B cell (primary cell): ENCODE data around the gene PRRG2. TPM values are rescaled to one million over a fixed set of nuclear protein-coding genes. Genes with fewer than 3 reads are reported as not detected.

Experiments used
- ATAC-seq: fragments of 200-7000 bp; cut with Tn5 transposase; one replicate; pipeline ENCODE4 v1.10.0; 2021; ENCODE audit warnings: low read depth, mild to moderate bottlenecking, moderate number of reproducible peaks, moderate library complexity
- CTCF ChIA-PET: fragments of 350-600 bp; sonication (Branson Sonifier 250); formaldehyde crosslinking; loops from one replicate; lab custom pipeline; 2021; ENCODE audit warnings: antibody characterized with exemption, inconsistent platforms; lab: Charles Lee
- POLR2A ChIA-PET: fragments of 350-600 bp; sonication (Branson Sonifier 250); formaldehyde crosslinking; loops from one replicate; lab custom pipeline; 2021; ENCODE audit warnings: antibody characterized with exemption; lab: Charles Lee
- DNase-seq: peaks from one replicate; pipeline ENCODE4 v3.0.0; 2013
- H2AFZ ChIP-seq: 2 replicates; pipeline ENCODE4 v1.6.1; 2012; ENCODE audit warnings: mild to moderate bottlenecking, low read depth, low read length; ENCODE audit not compliant: insufficient read depth, poor library complexity, severe bottlenecking
- H3K27ac ChIP-seq, 2 donors: 1 replicate in 1 of 2; 2 replicates in 1 of 2; pipeline ENCODE4 v1.5.1; 2012 to 2013; ENCODE audit warnings: low read length in 2 of 2, mild to moderate bottlenecking in 2 of 2, moderate library complexity in 1 of 2
- H3K27me3 ChIP-seq, 4 experiments: fragments of 200-600 bp in 1 of 4; sonication (generic) in 1 of 4; replicated peaks in 1 of 4; 1 replicate in 2 of 4; 2 replicates in 2 of 4; pipeline versions ENCODE4 v1.6.1 to v1.7.0; 2013 to 2016; ENCODE audit warnings: low read length in 3 of 4, mild to moderate bottlenecking in 2 of 4, mixed read lengths in 1 of 4, moderate library complexity in 1 of 4; ENCODE audit not compliant: insufficient read depth in 4 of 4, control insufficient read depth in 3 of 4; ENCODE audit errors: control extremely low read depth in 1 of 4
- H3K36me3 ChIP-seq, 2 experiments: replicated peaks in 1 of 2; 1 replicate in 1 of 2; 2 replicates in 1 of 2; pipeline versions ENCODE4 v1.6.1 to v1.7.1; 2013; ENCODE audit warnings: low read length in 1 of 2; ENCODE audit not compliant: insufficient read depth in 2 of 2, control insufficient read depth in 1 of 2; ENCODE audit errors: control extremely low read depth in 1 of 2, extremely low read depth in 1 of 2
- H3K4me1 ChIP-seq, 2 donors: fragments of 200-600 bp in 1 of 2; sonication (generic) in 1 of 2; 1 replicate in 1 of 2; 2 replicates in 1 of 2; pipeline versions ENCODE4 v1.5.1 to v1.6.1; 2013 to 2017; ENCODE audit warnings: low read length in 2 of 2; ENCODE audit not compliant: control insufficient read depth in 2 of 2, insufficient read depth in 2 of 2
- H3K4me2 ChIP-seq: replicated peaks from 2 replicates; pipeline ENCODE3; 2012; ENCODE audit warnings: mild to moderate bottlenecking, low read depth, low read length; ENCODE audit not compliant: poor library complexity, severe bottlenecking
- H3K4me3 ChIP-seq, 5 experiments: fragments of 200-600 bp in 1 of 5; sonication (generic) in 1 of 5; 1 replicate in 3 of 5; 2 replicates in 2 of 5; pipeline versions ENCODE4 v1.5.1 to v1.7.0; 2011 to 2016; ENCODE audit warnings: low read length in 4 of 5, mild to moderate bottlenecking in 4 of 5, low read depth in 2 of 5, control low read depth in 1 of 5, moderate library complexity in 1 of 5; ENCODE audit not compliant: insufficient read depth in 1 of 5; ENCODE audit errors: control extremely low read depth in 1 of 5, extremely low read depth in 1 of 5
- H3K79me2 ChIP-seq: fragments of 200-600 bp; sonication (generic); one replicate; pipeline ENCODE4 v1.6.0; 2016; ENCODE audit warnings: low read length; ENCODE audit not compliant: control insufficient read depth, insufficient read depth
- H3K9ac ChIP-seq: fragments of 200-600 bp; sonication (generic); 2 replicates; pipeline ENCODE4 v1.6.1; 2017; ENCODE audit warnings: mild to moderate bottlenecking, low read length, moderate library complexity
- H3K9me3 ChIP-seq, 3 donors: one replicate each; pipeline versions ENCODE4 v1.6.1 to v1.7.1; 2013; ENCODE audit warnings: low read length in 2 of 3; ENCODE audit not compliant: control insufficient read depth in 2 of 3, insufficient read depth in 1 of 3; ENCODE audit errors: control extremely low read depth in 1 of 3
- H4K20me1 ChIP-seq: 2 replicates; pipeline ENCODE4 v1.6.0; 2012; ENCODE audit warnings: mild to moderate bottlenecking, low read length; ENCODE audit not compliant: insufficient read depth, control insufficient read depth, poor library complexity, severe bottlenecking
- H3K27ac Mint-ChIP-seq: one replicate; pipeline ENCODE4 v1.8.0; 2021; ENCODE audit warnings: mixed read lengths
- H3K27me3 Mint-ChIP-seq: one replicate; pipeline ENCODE4 v1.8.0; 2021; ENCODE audit warnings: mixed read lengths
- H3K4me1 Mint-ChIP-seq: one replicate; pipeline ENCODE4 v1.8.0; 2021; ENCODE audit warnings: mixed read lengths
- H3K4me3 Mint-ChIP-seq: one replicate; pipeline ENCODE4 v1.8.0; 2021; ENCODE audit warnings: mixed read lengths
- H3K9me3 Mint-ChIP-seq: one replicate; pipeline ENCODE4 v1.8.0; 2022; ENCODE audit warnings: mixed read lengths; ENCODE audit not compliant: insufficient read depth
- EZH2 ChIP-seq: IDR thresholded peaks from 2 replicates; pipeline ENCODE4 v1.6.1; 2012; ENCODE audit warnings: borderline replicate concordance, low read depth, mild to moderate bottlenecking, moderate library complexity, low read length; ENCODE audit not compliant: insufficient read depth, poor library complexity, severe bottlenecking
- WGBS: methylation state at CpG from one replicate; pipeline ENCODE4 v1.1.5; 2013; ENCODE audit warnings: missing lambda C conversion rate; ENCODE audit not compliant: insufficient coverage; 5-methylcytosine and 5-hydroxymethylcytosine counted together
- intact Hi-C: fragments of 100-400 bp; cut with micrococcal nuclease; formaldehyde crosslinking; loops from one replicate; pipeline ENCODE4 v1.10.0; 2022
- polyA plus RNA-seq: library from polyadenylated mRNA; depleted of rRNA; stranded (reverse); fragments of >200 nt; gene quantifications from 2 replicates; pipeline ENCODE4 v1.2.3, GENCODE V29; 2012
- total RNA-seq, 2 donors: library from RNA; stranded (reverse); fragments of 120-200 nt in 1 of 2; gene quantifications; 1 replicate in 1 of 2; 2 replicates in 1 of 2; pipeline versions ENCODE4 v1.2.3 to v1.2.4, GENCODE V29; 2013 to 2022
- TF ChIP-seq, protein P1 (sequence below): fragments of 200-600 bp; IDR thresholded peaks from one replicate; pipeline ENCODE4 v1.8.0; 2022; ENCODE audit warnings: antibody characterized with exemption, mild to moderate bottlenecking

Gene PRRG2
- total and polyA plus RNA-seq, 2 donors (not counting 1 experiment from before 2014, with no cell fraction given): 1.1 to 4.4 TPM

GRCh38 chr19:49558591-49558990 lies 22.5 kb upstream of the PRRG2 start:
- peaks cover 33% of the 10 kb centered on the region for H3K4me1 Mint-ChIP-seq
- peaks cover 4 to 51% of the 10 kb centered on the region in 2 experiments for H3K36me3 ChIP-seq
- CTCF ChIA-PET: interaction anchor here (0.7 to 6.0 kb wide), 7 partner anchors 11 to 55 kb away, joined by 3 to 54 read pairs (median 4); no protein-coding TSS in a partner anchor

GRCh38 chr19:49559443-49559842 lies 21.7 kb upstream of the PRRG2 start:
- Histone ChIP-seq H3K4me2 (peak overlapping the region; percentile 30), H3K27me3 (no peaks in the 10 kb centered on the region), H4K20me1 (peaks cover 6% of the 10 kb centered on the region), H3K27ac (peak overlapping the region in 1 of 2 donors; percentile 59), H3K36me3 (peaks cover 4 to 48% of the 10 kb centered on the region in 2 experiments), H3K79me2 (peaks cover 42% of the 10 kb centered on the region), H3K4me3 (no peak overlapping the region), H2AFZ (no peak overlapping the region), H3K4me1 (peaks cover 15 to 35% of the 10 kb centered on the region in 2 donors), H3K9me3 (no peaks in the 10 kb centered on the region), H3K9ac (no peak overlapping the region)
- POLR2A ChIA-PET: interaction anchor here (0.6 to 1.8 kb wide), 2 partner anchors 10 to 63 kb away, joined by 4 read pairs; partner anchors contain the start of gene RPS11
- WGBS: no CpG with 5 or more reads among the region's 3 CpGs
- TF ChIP-seq, protein P1, sequence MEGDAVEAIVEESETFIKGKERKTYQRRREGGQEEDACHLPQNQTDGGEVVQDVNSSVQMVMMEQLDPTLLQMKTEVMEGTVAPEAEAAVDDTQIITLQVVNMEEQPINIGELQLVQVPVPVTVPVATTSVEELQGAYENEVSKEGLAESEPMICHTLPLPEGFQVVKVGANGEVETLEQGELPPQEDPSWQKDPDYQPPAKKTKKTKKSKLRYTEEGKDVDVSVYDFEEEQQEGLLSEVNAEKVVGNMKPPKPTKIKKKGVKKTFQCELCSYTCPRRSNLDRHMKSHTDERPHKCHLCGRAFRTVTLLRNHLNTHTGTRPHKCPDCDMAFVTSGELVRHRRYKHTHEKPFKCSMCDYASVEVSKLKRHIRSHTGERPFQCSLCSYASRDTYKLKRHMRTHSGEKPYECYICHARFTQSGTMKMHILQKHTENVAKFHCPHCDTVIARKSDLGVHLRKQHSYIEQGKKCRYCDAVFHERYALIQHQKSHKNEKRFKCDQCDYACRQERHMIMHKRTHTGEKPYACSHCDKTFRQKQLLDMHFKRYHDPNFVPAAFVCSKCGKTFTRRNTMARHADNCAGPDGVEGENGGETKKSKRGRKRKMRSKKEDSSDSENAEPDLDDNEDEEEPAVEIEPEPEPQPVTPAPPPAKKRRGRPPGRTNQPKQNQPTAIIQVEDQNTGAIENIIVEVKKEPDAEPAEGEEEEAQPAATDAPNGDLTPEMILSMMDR: no peak
- no peak for TF ChIP-seq EZH2
- CTCF ChIA-PET: interaction anchor here (1.2 to 6.0 kb wide), 6 partner anchors 11 to 168 kb away, joined by 3 to 54 read pairs (median 6); no protein-coding TSS in a partner anchor
- Mint-ChIP-seq H3K9me3 (no peaks in the 10 kb centered on the region), H3K27me3 (no peaks in the 10 kb centered on the region), H3K4me3 (peak overlapping the region; percentile 10), H3K4me1 (peaks cover 36% of the 10 kb centered on the region), H3K27ac (peak overlapping the region; percentile 85)
- ATAC-seq (no peak), DNase-seq (no peak)
- intact Hi-C loops: no loop called here

More at GRCh38 chr19:49558591-49558990, 22.5 kb upstream of the PRRG2 start:
- Mint-ChIP-seq H3K27ac (peak overlapping the region; percentile 50), H3K9me3 (no peaks in the 10 kb centered on the region), H3K4me3 (no peak overlapping the region), H3K27me3 (no peaks in the 10 kb centered on the region)
- Histone ChIP-seq H3K27ac (no peak overlapping the region), H3K4me3 (no peak overlapping the region), H3K4me1 (peaks cover 15 to 32% of the 10 kb centered on the region in 2 donors), H3K9ac (no peak overlapping the region), H3K9me3 (no peaks in the 10 kb centered on the region), H4K20me1 (peaks cover 6% of the 10 kb centered on the region), H2AFZ (no peak overlapping the region), H3K79me2 (peaks cover 34% of the 10 kb centered on the region), H3K27me3 (no peaks in the 10 kb centered on the region), H3K4me2 (no peak overlapping the region)
- WGBS: 91% methylated on average over 6 of the region's 7 CpGs
- POLR2A ChIA-PET: interaction anchor here (0.6 to 1.8 kb wide), 2 partner anchors 62 to 652 kb away, joined by 3 to 4 read pairs; partner anchors contain the start of gene RPS11
- DNase-seq: no peak
- ATAC-seq: no peak
- no peak for TF ChIP-seq EZH2
- TF ChIP-seq, protein P1: no peak
- intact Hi-C loops: no loop called here
